GM12801 (cell line): ENCODE data around the gene NPPB.

ENCODE experiments used
- CTCF ChIP-seq: IDR thresholded peaks from one replicate; pipeline ENCODE4 v1.5.1; 2011; ENCODE audit warnings: control low read depth; ENCODE audit not compliant: insufficient read length; ENCODE audit errors: extremely low read depth

NPPB gene

GRCh38 chr1:11872545-11872944, 13.8 kb upstream of the NPPB start:
- no peak for TF ChIP-seq CTCF

GRCh38 chr1:11869650-11870207, 11.0 kb upstream of the NPPB start:
- TF ChIP-seq CTCF: no peak

- no peak for TF ChIP-seq CTCF
These were observed 10.4 kb upstream of the NPPB start for GRCh38 chr1:11869104-11869503.

- TF ChIP-seq CTCF: no peak
These were observed 9.7 kb upstream of the NPPB start for GRCh38 chr1:11868331-11868980.

GRCh38 chr1:11862890-11863289, 4.1 kb upstream of the NPPB start:
- no peak for TF ChIP-seq CTCF

- no peak for TF ChIP-seq CTCF
These were observed 1.8 kb upstream of the NPPB start for GRCh38 chr1:11860587-11860986.

- TF ChIP-seq CTCF: no peak
These were observed 1.3 kb upstream of the NPPB start for GRCh38 chr1:11860083-11860482.
